ENCODE data around the gene ATXN7L1.
"Not testable (repeated sequence)": the region's sequence is repeated elsewhere in the genome, so short reads cannot be mapped to it uniquely, and the experiment has no call there.

Gene ATXN7L1

DNA sequence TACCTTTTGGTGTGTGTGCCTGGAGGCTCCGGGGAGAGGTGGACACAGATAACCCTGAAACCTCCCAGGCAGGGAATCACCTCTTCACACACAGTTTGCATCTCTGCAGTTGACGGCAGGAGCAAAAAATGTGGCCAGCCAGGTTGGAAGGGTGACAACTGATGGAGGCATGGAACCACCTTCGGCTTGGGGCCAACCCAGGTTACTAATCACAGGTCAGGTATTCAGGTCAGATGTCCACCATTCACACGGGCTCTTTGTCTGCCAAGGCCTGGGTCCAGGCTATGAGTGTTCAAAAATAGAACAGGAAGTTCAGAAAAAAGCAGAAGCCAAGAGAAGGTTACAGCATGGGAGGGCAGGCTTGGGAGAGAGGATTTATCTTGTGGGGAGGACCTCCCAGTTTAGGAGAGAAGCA lies 157.9 kb downstream of the ATXN7L1 start:
- Histone ChIP-seq H3K36me3 (no peaks in the 10 kb centered on the region), H3K4me1 (ENCODE audit: control insufficient read depth in 1 of 2, insufficient read depth in 1 of 2, low read depth in 1 of 2, low read length in 1 of 2) (peaks cover 6 to 12% of the 10 kb centered on the region in 2 experiments), H3K27ac (peak overlapping the region; percentile 62), H3K27me3 (no peaks in the 10 kb centered on the region), H3K9me3 (no peaks in the 10 kb centered on the region), H3K4me3 (ENCODE audit: low read depth in 1 of 2, low read length in 1 of 2) (no peak overlapping the region)
- TF ChIP-seq, protein P1, sequence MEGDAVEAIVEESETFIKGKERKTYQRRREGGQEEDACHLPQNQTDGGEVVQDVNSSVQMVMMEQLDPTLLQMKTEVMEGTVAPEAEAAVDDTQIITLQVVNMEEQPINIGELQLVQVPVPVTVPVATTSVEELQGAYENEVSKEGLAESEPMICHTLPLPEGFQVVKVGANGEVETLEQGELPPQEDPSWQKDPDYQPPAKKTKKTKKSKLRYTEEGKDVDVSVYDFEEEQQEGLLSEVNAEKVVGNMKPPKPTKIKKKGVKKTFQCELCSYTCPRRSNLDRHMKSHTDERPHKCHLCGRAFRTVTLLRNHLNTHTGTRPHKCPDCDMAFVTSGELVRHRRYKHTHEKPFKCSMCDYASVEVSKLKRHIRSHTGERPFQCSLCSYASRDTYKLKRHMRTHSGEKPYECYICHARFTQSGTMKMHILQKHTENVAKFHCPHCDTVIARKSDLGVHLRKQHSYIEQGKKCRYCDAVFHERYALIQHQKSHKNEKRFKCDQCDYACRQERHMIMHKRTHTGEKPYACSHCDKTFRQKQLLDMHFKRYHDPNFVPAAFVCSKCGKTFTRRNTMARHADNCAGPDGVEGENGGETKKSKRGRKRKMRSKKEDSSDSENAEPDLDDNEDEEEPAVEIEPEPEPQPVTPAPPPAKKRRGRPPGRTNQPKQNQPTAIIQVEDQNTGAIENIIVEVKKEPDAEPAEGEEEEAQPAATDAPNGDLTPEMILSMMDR (IDR thresholded peaks at IDR 0.05) = no peak

DNA sequence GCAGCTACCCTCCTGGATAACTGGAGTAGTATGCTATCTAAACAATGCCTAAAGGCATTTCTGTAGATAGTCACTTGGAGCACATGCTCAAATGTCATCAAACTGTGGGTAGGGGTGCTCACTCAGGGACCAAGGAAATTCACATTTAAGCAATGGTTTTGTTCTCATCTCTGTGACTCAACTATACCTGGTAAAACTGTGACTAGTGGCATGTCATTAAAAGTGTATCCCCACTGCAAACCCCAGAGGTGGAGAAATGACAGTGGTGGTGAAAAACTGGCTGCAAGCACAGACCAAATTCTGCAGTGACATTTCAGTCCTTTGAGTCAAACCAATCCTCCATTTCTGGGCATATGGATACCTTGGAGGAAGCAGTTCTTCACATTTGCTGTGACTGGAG lies 160.9 kb downstream of the ATXN7L1 start:
- Histone ChIP-seq H3K27me3 (no peaks in the 10 kb centered on the region), H3K4me3 (ENCODE audit: low read depth in 1 of 2, low read length in 1 of 2) (no peak overlapping the region), H3K27ac (no peak overlapping the region), H3K4me1 (ENCODE audit: control insufficient read depth in 1 of 2, insufficient read depth in 1 of 2, low read depth in 1 of 2, low read length in 1 of 2) (peaks cover 6 to 12% of the 10 kb centered on the region in 2 experiments), H3K36me3 (no peaks in the 10 kb centered on the region), H3K9me3 (peaks cover 7% of the 10 kb centered on the region)
- TF ChIP-seq, protein P1 (IDR thresholded peaks at IDR 0.05) = no peak

DNA sequence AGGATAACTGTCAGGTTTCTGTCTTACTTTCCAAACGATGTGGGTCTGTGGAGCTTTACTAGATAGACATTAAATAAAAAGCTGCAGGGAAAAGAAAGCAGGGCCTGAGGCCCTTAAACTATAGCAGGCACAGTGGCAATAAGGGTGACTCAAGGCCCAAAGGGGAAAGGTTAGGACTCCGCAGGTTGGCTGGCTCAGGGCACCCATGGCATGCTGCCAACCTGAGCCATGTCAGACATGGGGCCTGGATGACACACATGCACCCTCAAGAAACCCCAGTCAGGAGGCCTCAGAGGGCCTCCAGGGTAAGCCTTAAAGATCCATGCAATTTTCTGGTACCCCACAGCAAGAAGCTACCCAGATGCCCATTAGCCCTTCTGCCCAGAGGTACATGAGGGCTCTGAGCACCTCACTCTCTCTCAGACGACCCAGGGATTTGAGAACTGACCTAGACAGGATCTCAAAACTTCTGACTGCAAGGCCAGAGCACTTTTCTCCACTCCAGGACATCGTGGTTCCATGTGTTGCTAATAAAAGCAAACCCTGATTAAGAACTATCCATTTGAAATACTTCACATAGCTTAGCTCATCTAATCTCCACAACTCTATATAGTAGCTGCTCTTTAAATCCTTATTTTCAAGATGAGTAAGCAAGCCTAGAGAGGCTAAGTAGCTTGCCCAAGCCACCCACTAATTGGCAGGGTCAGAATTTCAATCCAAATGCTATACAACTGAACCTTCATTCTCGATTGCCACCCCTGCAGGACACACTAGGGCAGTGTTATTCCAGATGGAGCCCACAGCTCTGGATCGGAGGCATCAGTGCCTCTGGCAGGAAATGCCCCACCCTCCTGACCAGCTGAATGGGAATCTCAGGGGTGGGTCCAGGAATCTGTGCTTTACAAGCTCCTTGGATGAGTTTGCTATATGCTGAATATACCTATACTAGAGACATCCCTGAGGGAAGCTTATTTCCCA lies 162.6 kb downstream of the ATXN7L1 start:
- Histone ChIP-seq H3K4me1 (ENCODE audit: control insufficient read depth in 1 of 2, insufficient read depth in 1 of 2, low read depth in 1 of 2, low read length in 1 of 2) (peaks cover 4 to 7% of the 10 kb centered on the region in 2 experiments), H3K4me3 (ENCODE audit: low read depth in 1 of 2, low read length in 1 of 2) (no peak overlapping the region), H3K27ac (no peak overlapping the region), H3K27me3 (no peaks in the 10 kb centered on the region), H3K36me3 (no peaks in the 10 kb centered on the region), H3K9me3 (peaks cover 7% of the 10 kb centered on the region)
- TF ChIP-seq, protein P1 (IDR thresholded peaks at IDR 0.05) = no peak

DNA sequence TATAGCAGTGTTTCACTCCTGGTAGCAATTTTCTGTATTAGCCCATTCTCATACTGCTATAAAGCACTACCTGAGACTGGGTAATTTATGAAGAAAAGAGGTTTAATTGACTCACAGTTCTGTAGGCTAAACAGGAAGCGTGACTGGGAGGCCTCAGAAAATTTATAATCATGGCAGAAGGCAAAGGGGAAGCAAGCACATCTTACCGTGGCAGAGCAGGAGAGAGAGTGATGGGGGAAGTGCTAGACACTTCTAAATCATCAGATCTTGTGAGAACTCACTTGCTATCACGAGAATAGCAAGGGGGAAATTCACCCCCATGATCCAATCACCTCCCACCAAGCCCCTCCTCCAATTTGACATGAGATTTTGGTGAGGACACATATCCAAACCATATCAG lies 163.5 kb downstream of the ATXN7L1 start:
- Histone ChIP-seq H3K36me3 (no peaks in the 10 kb centered on the region), H3K27ac (no peak overlapping the region), H3K4me1 (ENCODE audit: control insufficient read depth in 1 of 2, insufficient read depth in 1 of 2, low read depth in 1 of 2, low read length in 1 of 2) (no peaks in the 10 kb centered on the region), H3K9me3 (peaks cover 7% of the 10 kb centered on the region), H3K27me3 (no peaks in the 10 kb centered on the region), H3K4me3 (ENCODE audit: low read depth in 1 of 2, low read length in 1 of 2) (no peak overlapping the region)
- TF ChIP-seq, protein P1 (IDR thresholded peaks at IDR 0.05) = no peak

DNA sequence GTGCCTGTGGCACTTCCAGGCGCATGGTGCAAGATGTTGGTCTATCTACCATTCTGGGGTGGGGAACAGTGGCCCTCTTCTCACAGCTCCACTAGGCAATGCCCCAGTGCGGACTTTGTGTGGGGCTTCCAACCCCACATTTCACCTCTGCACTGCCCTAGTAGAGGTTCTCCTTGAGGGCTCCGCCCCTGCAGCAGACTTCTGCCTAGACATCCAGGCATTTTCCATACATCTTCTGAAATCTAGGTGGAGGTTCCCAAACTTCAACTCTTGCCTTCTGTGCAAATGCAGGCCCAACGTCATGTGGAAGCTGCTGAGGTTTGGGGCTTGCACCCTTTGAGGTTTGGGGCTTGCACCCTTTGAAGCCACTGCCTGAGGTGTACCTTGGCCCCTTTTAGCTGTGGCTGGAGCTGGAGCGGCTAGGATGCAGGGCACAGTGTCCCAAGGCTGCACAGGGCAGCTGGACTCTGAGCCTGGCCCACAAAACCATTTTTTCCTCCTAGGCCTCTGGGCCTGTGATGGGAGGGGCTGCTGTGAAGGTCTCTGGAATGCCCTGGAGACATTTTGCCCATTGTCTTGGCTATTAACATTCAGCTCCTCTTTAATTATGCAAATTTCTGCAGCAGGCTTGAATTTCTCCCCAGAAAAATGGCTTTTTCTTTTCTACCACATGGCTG lies 164.5 kb downstream of the ATXN7L1 start:
- H3K4me3 ChIP-seq (ENCODE audit: low read depth in 1 of 2, low read length in 1 of 2) = no peak overlapping the region
- TF ChIP-seq, protein P1 (IDR thresholded peaks at IDR 0.05) = no peak

DNA sequence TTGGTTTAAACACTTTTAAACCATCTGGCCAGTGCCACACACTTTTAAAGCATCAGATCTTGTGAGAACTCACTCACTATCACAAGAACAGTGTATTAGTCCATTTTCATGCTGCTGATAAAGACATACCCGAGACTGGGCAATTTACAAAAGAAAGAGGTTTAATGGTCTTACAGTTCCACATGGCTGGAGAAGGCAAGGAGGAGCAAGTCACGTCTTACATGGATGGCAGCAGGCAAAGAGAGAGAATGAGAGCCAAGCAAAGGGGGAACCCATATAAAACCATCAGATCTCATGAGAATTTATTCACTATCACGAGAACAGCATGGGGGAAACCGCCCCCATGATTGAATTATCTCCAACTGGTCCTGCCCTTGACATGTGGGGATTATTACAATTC lies 165.7 kb downstream of the ATXN7L1 start:
- not testable (repeated sequence) for H3K36me3 ChIP-seq; H3K9me3 ChIP-seq; H3K27me3 ChIP-seq; H3K4me3 ChIP-seq (ENCODE audit: low read depth in 1 of 2, low read length in 1 of 2); H3K27ac ChIP-seq; H3K4me1 ChIP-seq (ENCODE audit: control insufficient read depth in 1 of 2, insufficient read depth in 1 of 2, low read depth in 1 of 2, low read length in 1 of 2)

More for the DNA sequence above, 164.5 kb downstream of the ATXN7L1 start:
- Histone ChIP-seq H3K4me1 (ENCODE audit: control insufficient read depth in 1 of 2, insufficient read depth in 1 of 2, low read depth in 1 of 2, low read length in 1 of 2) (no peaks in the 10 kb centered on the region), H3K27ac (no peak overlapping the region), H3K36me3 (no peaks in the 10 kb centered on the region), H3K9me3 (peaks cover 7% of the 10 kb centered on the region), H3K27me3 (no peaks in the 10 kb centered on the region)
